Measurements from ENCODE around the gene UBE2B.
"Not testable (repeated sequence)": the region's sequence is repeated elsewhere in the genome, so short reads cannot be mapped to it uniquely, and the experiment has no call there.

UBE2B gene

DNA sequence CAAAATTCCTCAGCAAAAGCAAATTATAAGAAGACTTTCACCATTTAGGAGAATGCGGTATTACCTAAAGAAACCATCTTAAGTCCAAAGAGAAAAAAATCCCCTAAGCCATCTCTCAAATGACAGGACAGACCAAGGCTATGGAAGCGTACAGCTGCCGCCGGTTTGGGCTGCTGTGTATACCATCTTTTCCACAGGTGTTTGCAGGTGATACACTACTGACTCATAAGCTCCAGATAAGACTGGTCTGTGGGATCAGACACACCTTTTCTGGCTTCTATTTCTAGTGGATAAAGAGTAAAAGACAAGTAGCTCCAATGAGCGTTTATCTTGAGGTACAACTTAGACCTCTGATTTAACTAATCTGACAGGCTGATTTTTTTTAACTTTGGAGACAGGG lies 32.6 kb downstream of the UBE2B start:
- DNase-seq, result no peak

DNA sequence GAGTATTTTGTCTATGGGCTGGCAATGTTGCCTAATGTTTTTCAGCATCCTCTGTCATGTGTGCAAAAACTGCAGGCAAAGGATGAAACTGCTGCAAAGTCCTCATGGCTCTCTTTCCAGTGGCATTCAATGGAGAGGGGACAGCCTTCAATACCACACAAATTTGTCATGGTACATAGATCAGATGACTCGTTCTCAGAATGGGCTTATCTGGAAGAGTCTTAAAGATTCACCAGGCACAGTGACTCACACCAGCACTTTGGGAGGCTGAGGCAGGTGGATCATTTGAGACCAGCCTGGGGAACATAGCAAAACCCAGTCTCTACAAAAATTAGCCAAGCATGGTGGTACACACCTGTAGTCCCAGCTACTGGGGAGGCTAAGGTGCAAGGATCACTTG lies 35.0 kb downstream of the UBE2B start:
- no peak for DNase-seq

DNA sequence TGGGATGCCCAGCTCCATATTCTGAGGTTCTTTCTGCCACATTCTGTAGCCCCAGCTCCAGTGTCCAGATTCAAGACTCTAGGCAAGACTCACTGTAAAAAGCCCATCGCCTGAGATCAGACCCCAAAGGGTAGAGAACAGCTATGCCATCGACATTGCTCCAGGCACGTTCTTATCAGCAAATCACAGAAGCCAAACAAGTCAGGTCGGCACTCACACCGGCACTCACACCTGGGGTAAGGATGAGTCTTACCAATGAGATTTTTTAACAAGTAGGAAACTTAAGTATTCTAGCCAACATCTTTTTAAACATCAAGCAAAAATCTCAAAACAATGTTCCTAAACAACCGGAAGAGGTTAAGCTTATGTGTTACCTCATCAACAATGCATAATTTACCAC lies 38.0 kb downstream of the UBE2B start:
- DNase-seq, result no peak

GRCh38 chr5:134410822-134411221 lies 39.5 kb downstream of the UBE2B start:
- DNase-seq, result no peak

DNA sequence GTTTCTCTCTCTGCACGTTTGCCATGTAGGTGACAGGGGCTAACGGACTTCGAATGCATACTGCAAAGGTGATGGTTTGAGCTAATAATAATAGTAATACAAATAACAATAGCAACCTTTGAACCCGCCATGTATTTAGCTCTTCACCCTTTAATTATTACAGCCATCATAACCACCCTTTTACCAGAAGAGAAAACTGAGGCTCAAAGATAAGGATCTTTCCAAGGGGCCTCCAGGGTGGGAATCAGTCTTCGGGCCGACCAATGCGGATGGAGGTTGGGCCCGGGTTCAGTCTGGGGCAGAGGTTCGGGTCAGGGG lies 39.8 kb downstream of the UBE2B start:
- no peak for DNase-seq

- DNase-seq, result peak; percentile 66
Observed at GRCh38 chr5:134411546-134412266, 40.3 kb downstream of the UBE2B start, which contains the start of gene CDKN2AIPNL. CDKN2AIPNL (minus strand) TSS chr5:134411881; CDS start chr5:134411854, 27 bp downstream.

DNA sequence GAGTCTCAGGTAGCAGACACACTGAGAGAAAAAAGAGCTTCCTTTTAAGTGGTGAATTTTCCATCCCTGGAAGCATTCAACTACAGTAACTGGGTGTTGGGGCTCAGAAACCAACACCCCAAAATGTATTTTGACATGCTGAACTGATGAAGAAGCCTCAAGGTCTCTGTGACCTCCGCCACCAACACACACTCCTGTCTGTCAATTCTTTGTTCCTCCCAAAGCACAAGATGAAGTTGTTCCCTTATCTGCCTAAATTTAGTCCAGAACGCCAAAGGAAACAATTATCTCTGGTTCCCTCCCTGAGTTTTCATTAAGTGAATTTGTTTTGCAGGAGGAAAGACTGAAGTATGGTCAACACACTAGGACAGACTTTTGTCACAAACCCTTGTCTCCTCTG lies 41.7 kb downstream of the UBE2B start:
- no peak for DNase-seq

DNA sequence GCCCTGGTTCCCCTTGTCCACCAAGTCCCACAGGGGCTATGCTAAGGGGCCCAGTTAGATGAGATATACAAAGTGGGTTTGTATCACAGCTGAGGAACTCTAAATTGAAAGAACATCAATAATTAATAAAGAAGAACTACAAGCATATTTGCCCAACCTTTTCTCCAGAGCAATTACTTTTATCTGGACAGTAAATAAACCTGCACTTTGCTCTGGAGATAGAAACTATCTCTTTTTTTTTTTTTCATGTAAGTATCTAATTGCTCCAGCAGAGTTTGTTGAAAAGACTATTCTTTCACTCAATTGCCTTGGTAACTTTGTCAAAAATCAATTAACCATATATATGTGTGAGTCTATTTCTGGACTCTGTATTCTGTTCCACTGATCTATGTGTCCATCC lies 46.3 kb downstream of the UBE2B start:
- no peak for DNase-seq

- DNase-seq, result no peak
Observed at GRCh38 chr5:134418958-134419357, 47.6 kb downstream of the UBE2B start.

DNA sequence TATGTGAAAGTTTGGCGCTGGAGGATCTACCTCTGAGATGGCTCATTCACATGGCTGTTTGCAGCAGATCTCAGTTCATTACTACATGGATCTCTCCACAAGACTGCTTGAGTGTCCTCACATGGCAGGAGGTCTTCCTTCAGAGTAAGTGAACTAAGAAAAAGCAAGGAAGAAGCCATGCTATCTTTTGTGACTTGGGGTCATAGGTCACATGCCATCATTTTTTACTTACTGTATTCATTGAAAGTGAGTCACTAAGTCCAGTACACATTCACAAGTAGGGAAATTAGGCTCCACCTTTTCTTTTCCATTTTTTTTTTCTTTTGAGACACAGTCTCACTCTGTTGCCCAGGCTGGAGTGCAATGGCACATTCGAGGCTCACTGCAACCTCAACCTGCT lies 49.0 kb downstream of the UBE2B start:
- no peak for DNase-seq

GRCh38 chr5:134421038-134421437 lies 49.7 kb downstream of the UBE2B start:
- DNase-seq, result not testable (repeated sequence)

GRCh38 chr5:134422791-134423365 lies 51.5 kb downstream of the UBE2B start:
- DNase-seq, result no peak

- no peak for DNase-seq
Observed at GRCh38 chr5:134423376-134423775, 52.0 kb downstream of the UBE2B start.

DNA sequence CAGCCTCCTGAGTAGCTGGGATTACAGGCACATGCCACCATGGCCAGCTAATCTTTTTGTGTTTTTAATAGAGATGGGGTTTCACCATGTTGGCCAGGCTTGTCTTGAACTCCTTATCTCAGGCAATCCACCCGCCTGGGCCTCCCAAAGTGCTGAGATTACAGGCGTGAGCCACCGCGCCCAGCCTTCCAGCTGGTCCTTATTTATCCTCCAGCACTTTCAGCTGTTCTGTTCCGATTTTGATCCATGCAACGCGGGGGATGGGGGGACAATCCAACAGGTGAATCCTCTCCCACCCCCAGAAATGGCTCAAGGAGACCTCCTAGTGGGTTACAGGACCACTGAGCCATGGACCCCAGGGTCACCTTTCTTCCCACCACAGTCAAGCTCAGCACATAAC lies 55.0 kb downstream of the UBE2B start:
- no peak for DNase-seq

GRCh38 chr5:134427540-134428041 lies 56.2 kb downstream of the UBE2B start:
- no peak for DNase-seq

GRCh38 chr5:134430001-134430569 lies 58.7 kb downstream of the UBE2B start:
- no peak for DNase-seq

DNA sequence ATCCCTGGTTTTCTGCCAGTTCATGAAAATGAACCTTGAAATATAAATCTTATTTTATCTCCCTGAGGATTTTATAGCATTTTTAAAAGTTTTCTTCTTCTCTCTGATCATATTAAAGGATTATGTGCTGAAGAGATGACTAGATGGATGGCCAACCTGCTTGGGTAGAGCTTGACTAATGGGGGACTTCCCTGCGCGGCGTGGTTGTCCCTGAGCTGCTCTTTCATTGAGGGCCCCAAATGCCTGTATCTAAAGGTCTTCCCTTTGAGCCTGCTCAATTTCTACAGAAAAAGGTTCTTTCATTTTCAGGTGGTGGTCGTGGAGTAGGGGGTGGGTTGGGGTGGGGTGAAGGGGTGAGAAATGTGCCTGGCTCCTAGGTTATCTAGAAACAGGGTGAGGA lies 60.8 kb downstream of the UBE2B start:
- no peak for DNase-seq

GRCh38 chr5:134432677-134433359 lies 61.4 kb downstream of the UBE2B start:
- DNase-seq, result no peak

DNA sequence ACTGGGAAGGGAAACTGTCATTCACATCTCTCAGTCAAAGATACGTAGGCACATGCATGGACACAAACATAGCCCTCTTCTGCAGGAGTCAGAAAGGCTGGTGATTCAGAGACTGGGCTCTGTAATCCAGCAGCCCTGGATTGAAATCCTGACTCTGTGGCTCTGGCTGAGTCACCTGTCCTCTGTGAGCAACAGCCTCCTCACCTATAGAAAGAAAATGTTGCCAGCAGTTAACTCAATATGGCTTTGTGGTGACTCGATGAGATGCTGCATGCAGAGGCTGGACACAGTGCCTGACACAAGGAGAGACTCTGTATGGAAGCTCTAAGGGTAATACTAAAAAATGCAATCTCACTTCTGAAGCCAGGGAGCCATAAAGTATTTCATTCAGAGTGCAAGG lies 64.2 kb downstream of the UBE2B start:
- DNase-seq, result peak; percentile 41

GRCh38 chr5:134436523-134437339 lies 65.4 kb downstream of the UBE2B start:
- peak; percentile 72 for DNase-seq

- DNase-seq, result no peak
Observed at GRCh38 chr5:134437340-134437846, 66.0 kb downstream of the UBE2B start.

- DNase-seq, result no peak
Observed at GRCh38 chr5:134437847-134438581, 66.6 kb downstream of the UBE2B start.

Data from kidney glomerular epithelial cell (primary cell).